Measurements from ENCODE around the gene OR52E5. TPM values are rescaled to one million over a fixed set of nuclear protein-coding genes. Genes with fewer than 3 reads are reported as not detected.

OR52E5 gene
- total RNA-seq, 1 experiment from 2014 or later = not detected

GRCh38 chr11:5933116-5933515 is 40.1 kb downstream of the OR52E5 start:
- no peak for DNase-seq (ENCODE audit: low spot score)

DNA sequence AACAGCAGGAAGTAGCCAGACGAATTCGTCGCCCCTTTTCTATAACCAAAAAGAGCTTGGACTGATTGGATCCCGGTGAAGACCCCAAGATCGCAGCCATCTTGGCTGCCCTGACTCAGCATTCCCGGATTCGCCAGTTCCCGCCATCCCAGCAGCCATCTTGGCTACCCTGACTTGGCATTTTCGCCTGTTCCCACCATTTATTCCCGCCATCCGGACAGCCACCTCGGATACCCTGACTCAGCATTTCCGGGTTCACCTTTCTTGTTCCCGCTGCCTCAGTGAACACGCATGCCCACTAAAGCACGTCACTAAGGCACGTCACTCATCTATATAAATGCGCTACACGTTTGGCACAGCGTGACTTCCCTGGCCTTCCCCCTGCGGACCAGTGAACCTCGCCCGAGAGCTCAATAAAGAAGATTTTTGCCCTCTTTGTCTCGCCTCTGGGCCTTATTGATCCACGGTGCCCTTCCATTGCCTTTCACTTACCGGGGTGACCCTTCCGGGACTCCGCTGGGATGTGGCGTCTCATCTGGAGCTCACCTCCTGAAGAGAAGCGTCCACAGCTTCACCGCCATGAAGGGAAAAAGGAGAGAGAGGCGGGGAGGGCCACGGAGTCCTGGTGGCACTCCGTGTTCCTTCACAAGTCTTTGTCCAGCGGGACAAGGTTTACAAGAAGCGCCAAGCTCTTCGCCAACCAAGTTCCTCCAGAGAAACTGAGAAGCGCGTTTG is 45.0 kb downstream of the OR52E5 start:
- DNase-seq (ENCODE audit: low spot score) = no peak

DNA sequence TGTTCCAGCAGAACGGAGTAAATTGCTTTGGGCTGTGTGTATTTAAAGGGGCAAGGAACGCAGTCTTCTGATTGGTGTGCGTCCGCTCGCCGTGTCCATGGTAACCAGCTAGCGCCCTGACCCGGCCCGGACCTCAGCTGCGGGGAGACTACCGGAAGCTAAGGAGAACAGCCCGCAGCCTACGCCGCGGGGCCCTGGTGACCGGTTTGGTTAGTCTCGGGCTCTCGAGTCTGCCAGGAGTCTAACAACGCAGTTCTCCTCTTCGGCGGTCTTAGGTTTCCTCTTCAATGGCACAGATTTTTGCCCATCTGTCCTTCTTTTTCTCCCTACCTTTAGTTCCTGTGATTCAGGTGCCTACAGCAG is 45.6 kb downstream of the OR52E5 start:
- no peak for DNase-seq (ENCODE audit: low spot score)

- DNase-seq (ENCODE audit: low spot score) = no peak
These were observed 47.7 kb downstream of the OR52E5 start for GRCh38 chr11:5940748-5941147.

- no peak for DNase-seq (ENCODE audit: low spot score)
These were observed 48.9 kb downstream of the OR52E5 start, which contains the start of gene OR56A3 for GRCh38 chr11:5941951-5942350. Gene OR56A3, plus strand, starts transcription at chr11:5942251. Its CDS starts 5,096 bp downstream, at chr11:5947347.

Other genes starting within 250 kb of the OR52E5 start
- gene TRIM5, start 208.1 kb upstream of the OR52E5 start, total RNA-seq (2014; rRNA removed; shearing (Covaris generic)) = 11.0 and 16.6 TPM in 2 replicates
- gene TRIM22, start 203.4 kb upstream of the OR52E5 start, total RNA-seq (2014; rRNA removed; shearing (Covaris generic)) = 0.33 TPM in 1 of 2 replicates, not detected in the other
- not detected in 2 replicates for gene OR56B1, start 156.8 kb upstream of the OR52E5 start, total RNA-seq (2014; rRNA removed; shearing (Covaris generic))
- not detected in 2 replicates for gene OR52N4, start 139.0 kb upstream of the OR52E5 start, total RNA-seq (2014; rRNA removed; shearing (Covaris generic))
- not detected in 2 replicates for gene OR52N5, start 109.9 kb upstream of the OR52E5 start, total RNA-seq (2014; rRNA removed; shearing (Covaris generic))
- not detected in 2 replicates for gene OR52N1, start 101.9 kb upstream of the OR52E5 start, total RNA-seq (2014; rRNA removed; shearing (Covaris generic))
- gene OR52N2, start 84.3 kb upstream of the OR52E5 start, total RNA-seq (2014; rRNA removed; shearing (Covaris generic)) = not detected in 2 replicates
- not detected in 2 replicates for gene OR52E6, start 51.3 kb upstream of the OR52E5 start, total RNA-seq (2014; rRNA removed; shearing (Covaris generic))
- gene OR52E8, start 35.5 kb upstream of the OR52E5 start, total RNA-seq (2014; rRNA removed; shearing (Covaris generic)) = not detected in 2 replicates
- gene OR52E4, start 12.6 kb upstream of the OR52E5 start, total RNA-seq (2014; rRNA removed; shearing (Covaris generic)) = not detected in 2 replicates
- gene OR56A3, start 49.0 kb downstream of the OR52E5 start, total RNA-seq (2014; rRNA removed; shearing (Covaris generic)) = not detected in 2 replicates
- gene OR56A5, start 75.3 kb downstream of the OR52E5 start, total RNA-seq (2014; rRNA removed; shearing (Covaris generic)) = not detected in 2 replicates
- not detected in 2 replicates for gene OR52L1, start 93.8 kb downstream of the OR52E5 start, total RNA-seq (2014; rRNA removed; shearing (Covaris generic))
- gene OR56A4, start 113.7 kb downstream of the OR52E5 start, total RNA-seq (2014; rRNA removed; shearing (Covaris generic)) = not detected in 2 replicates
- gene OR56A1, start 137.6 kb downstream of the OR52E5 start, total RNA-seq (2014; rRNA removed; shearing (Covaris generic)) = not detected in 2 replicates
- not detected in 2 replicates for gene OR56B4, start 214.5 kb downstream of the OR52E5 start, total RNA-seq (2014; rRNA removed; shearing (Covaris generic))